ENCODE data around the gene CLK2.

- TF ChIP-seq, protein P1, sequence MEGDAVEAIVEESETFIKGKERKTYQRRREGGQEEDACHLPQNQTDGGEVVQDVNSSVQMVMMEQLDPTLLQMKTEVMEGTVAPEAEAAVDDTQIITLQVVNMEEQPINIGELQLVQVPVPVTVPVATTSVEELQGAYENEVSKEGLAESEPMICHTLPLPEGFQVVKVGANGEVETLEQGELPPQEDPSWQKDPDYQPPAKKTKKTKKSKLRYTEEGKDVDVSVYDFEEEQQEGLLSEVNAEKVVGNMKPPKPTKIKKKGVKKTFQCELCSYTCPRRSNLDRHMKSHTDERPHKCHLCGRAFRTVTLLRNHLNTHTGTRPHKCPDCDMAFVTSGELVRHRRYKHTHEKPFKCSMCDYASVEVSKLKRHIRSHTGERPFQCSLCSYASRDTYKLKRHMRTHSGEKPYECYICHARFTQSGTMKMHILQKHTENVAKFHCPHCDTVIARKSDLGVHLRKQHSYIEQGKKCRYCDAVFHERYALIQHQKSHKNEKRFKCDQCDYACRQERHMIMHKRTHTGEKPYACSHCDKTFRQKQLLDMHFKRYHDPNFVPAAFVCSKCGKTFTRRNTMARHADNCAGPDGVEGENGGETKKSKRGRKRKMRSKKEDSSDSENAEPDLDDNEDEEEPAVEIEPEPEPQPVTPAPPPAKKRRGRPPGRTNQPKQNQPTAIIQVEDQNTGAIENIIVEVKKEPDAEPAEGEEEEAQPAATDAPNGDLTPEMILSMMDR (conservative IDR thresholded peaks at IDR 0.05 in 1 of 2, IDR thresholded peaks at IDR 0.05 in 1 of 2; ENCODE audit: low read depth in 1 of 2, low read length in 2 of 2) = no peak
- no peak for TF ChIP-seq EZH2 (IDR thresholded peaks at IDR 0.05; ENCODE audit: low read length, missing control alignments)
These were observed 5.9 kb downstream of the CLK2 start for GRCh38 chr1:155267373-155267772.

All from fibroblast of lung (primary cell).